ENCODE results near the gene RCOR1. TPM values are rescaled to one million over a fixed set of nuclear protein-coding genes. Genes with fewer than 3 reads are reported as not detected.

The RCOR1 gene
- total RNA-seq, 1 experiment from 2014 or later, result 33.6 TPM

DNA sequence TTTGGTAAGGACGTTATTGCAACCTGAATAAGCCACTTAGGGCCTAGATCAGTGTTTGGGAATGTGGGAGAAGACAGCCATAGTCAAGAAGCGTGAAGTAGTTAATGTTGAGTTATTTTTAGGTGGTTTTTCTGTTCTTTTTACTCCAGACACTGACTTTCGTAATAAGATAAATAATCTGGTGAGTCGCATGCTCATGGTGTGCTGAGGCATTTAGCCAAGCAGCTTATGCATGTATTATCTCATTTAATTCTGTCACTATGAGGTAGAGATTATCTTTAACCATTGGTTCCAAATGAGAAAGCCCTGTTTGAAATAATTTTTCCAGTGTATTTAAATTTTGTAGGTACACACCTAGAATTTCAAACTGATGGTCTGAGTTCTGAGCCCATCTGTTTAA, 67.3 kb downstream of the RCOR1 start:
- no peak for DNase-seq
- intact Hi-C loops (cut with micrococcal nuclease; ENCODE audit: unreplicated experiment), result no loop called here
- Mint-ChIP-seq H3K36me3 (ENCODE audit: insufficient read depth, unreplicated experiment) (peaks cover 6% of the 10 kb centered on the region), H3K9me3 (ENCODE audit: unreplicated experiment) (no peaks in the 10 kb centered on the region), H3K4me1 (ENCODE audit: low read depth, unreplicated experiment) (peaks cover 14% of the 10 kb centered on the region), H3K27me3 (ENCODE audit: insufficient read depth, unreplicated experiment) (no peaks in the 10 kb centered on the region), H3K27ac (ENCODE audit: unreplicated experiment) (no peak overlapping the region), H3K4me3 (ENCODE audit: unreplicated experiment) (no peak overlapping the region)
- Histone ChIP-seq H3K36me3 (ENCODE audit: control insufficient read depth, insufficient read depth, low read length) (no peaks in the 10 kb centered on the region), H3K9me3 (no peaks in the 10 kb centered on the region), H3K4me3 (ENCODE audit: low read depth, low read length) (no peak overlapping the region), H3K27me3 (replicated peaks; ENCODE audit: control insufficient read depth, insufficient read depth, low read length) (no peaks in the 10 kb centered on the region), H3K4me1 (peaks cover 7% of the 10 kb centered on the region; the same call in 1 of the 2 replicates)
- CTCF ChIA-PET, result no interaction called here
- POLR2A ChIA-PET, result no interaction called here
- BruUV-seq (replicated peaks), result no TSS peak
- TF ChIP-seq, protein P1, sequence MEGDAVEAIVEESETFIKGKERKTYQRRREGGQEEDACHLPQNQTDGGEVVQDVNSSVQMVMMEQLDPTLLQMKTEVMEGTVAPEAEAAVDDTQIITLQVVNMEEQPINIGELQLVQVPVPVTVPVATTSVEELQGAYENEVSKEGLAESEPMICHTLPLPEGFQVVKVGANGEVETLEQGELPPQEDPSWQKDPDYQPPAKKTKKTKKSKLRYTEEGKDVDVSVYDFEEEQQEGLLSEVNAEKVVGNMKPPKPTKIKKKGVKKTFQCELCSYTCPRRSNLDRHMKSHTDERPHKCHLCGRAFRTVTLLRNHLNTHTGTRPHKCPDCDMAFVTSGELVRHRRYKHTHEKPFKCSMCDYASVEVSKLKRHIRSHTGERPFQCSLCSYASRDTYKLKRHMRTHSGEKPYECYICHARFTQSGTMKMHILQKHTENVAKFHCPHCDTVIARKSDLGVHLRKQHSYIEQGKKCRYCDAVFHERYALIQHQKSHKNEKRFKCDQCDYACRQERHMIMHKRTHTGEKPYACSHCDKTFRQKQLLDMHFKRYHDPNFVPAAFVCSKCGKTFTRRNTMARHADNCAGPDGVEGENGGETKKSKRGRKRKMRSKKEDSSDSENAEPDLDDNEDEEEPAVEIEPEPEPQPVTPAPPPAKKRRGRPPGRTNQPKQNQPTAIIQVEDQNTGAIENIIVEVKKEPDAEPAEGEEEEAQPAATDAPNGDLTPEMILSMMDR (IDR thresholded peaks at IDR 0.05; ENCODE audit: insufficient read depth in 1 of 2, low read depth in 1 of 2, low read length in 1 of 2, severe bottlenecking in 1 of 2, unreplicated experiment in 1 of 2), result no peak

DNA sequence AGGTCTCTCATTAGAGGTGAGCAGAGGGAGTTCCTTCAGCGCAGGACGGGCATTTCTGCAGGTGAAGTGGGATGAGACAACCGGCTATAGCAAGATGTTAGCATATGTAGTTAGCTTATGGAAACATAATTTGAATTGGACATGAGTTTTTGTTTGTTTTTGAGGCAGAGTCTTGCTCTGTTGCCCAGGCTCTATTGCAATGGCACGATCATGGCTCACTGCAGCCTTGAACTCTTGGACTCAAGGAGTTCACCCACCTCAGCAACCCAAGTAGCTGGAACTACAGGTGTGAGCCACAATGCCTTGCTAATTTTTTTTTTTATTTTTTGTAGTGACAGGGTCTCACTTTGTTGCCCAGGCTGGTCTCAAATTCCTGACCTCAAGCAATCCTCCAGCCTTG, 69.2 kb downstream of the RCOR1 start:
- H3K9me3 Mint-ChIP-seq (ENCODE audit: unreplicated experiment), result no peaks in the 10 kb centered on the region
- Histone ChIP-seq H3K9me3 (no peaks in the 10 kb centered on the region), H3K27me3 (replicated peaks; ENCODE audit: control insufficient read depth, insufficient read depth, low read length) (no peaks in the 10 kb centered on the region), H3K4me3 (ENCODE audit: low read depth, low read length) (no peak overlapping the region), H3K36me3 (ENCODE audit: control insufficient read depth, insufficient read depth, low read length) (no peaks in the 10 kb centered on the region), H3K4me1 (no peaks in the 10 kb centered on the region)
- peaks cover 14% of the 10 kb centered on the region for H3K4me1 Mint-ChIP-seq (ENCODE audit: low read depth, unreplicated experiment)
- intact Hi-C loops (cut with micrococcal nuclease; ENCODE audit: unreplicated experiment), result no loop called here
- ChIA-PET POLR2A (no interaction called here), CTCF (no interaction called here)
- no TSS peak for BruUV-seq (replicated peaks)
- H3K4me3 Mint-ChIP-seq (ENCODE audit: unreplicated experiment), result no peak overlapping the region
- peaks cover 4% of the 10 kb centered on the region for H3K36me3 Mint-ChIP-seq (ENCODE audit: insufficient read depth, unreplicated experiment)
- DNase-seq, result no peak
- TF ChIP-seq, protein P1 (IDR thresholded peaks at IDR 0.05; ENCODE audit: insufficient read depth in 1 of 2, low read depth in 1 of 2, low read length in 1 of 2, severe bottlenecking in 1 of 2, unreplicated experiment in 1 of 2), result no peak
- H3K27me3 Mint-ChIP-seq (ENCODE audit: insufficient read depth, unreplicated experiment), result no peaks in the 10 kb centered on the region
- H3K27ac Mint-ChIP-seq (ENCODE audit: unreplicated experiment), result no peak overlapping the region

DNA sequence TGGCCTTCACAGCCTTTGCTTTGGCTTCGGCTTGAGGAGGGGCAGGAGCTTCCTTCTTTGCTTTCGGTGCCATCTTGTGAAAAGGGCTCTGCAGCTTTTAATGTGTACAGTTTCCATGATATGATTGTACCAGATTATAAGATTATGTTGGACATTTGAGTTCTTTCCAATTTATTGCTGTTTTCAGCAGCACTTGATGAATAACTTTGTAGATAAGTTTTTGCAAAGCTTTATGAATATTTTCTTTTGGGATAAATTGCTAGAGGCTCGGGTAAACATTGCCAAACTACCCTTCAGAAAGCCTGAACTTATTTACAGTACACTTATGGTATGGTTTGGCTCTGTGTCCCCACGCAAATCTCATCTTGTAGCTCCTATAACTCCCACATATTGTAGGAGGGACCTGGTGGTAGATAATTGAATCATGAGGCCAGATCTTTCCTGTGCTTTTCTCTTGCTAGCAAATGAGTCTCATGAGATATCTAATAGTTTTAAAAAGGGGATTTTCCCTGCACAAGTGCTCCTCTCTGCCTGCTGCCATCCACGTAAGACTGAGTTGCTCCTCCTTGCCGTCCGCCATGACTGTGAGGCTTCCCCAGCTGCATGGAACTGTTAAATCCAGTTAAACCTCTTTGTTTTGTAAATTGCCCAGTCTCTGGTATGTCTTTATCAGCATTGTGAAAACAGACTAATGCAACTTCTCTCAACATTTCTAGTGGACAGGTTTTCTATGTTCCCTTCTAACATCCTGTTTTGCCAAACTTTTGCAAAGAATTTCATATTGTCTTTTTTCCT, 70.4 kb downstream of the RCOR1 start:
- CTCF ChIA-PET, result interaction anchor here (1.1 kb wide), 1 partner anchor 140 kb away, joined by 4 read pairs; no protein-coding TSS in a partner anchor
- H3K4me3 Mint-ChIP-seq (ENCODE audit: unreplicated experiment), result no peak overlapping the region
- intact Hi-C loops (cut with micrococcal nuclease; ENCODE audit: unreplicated experiment), result no loop called here
- Histone ChIP-seq H3K36me3 (ENCODE audit: control insufficient read depth, insufficient read depth, low read length) (no peaks in the 10 kb centered on the region), H3K4me1 (no peaks in the 10 kb centered on the region), H3K4me3 (ENCODE audit: low read depth, low read length) (no peak overlapping the region), H3K9me3 (no peaks in the 10 kb centered on the region), H3K27me3 (replicated peaks; ENCODE audit: control insufficient read depth, insufficient read depth, low read length) (no peaks in the 10 kb centered on the region)
- H3K27ac Mint-ChIP-seq (ENCODE audit: unreplicated experiment), result peak overlapping the region; percentile 80
- H3K4me1 Mint-ChIP-seq (ENCODE audit: low read depth, unreplicated experiment), result peaks cover 14% of the 10 kb centered on the region
- DNase-seq, result no peak
- no peaks in the 10 kb centered on the region for H3K9me3 Mint-ChIP-seq (ENCODE audit: unreplicated experiment)
- no peaks in the 10 kb centered on the region for H3K27me3 Mint-ChIP-seq (ENCODE audit: insufficient read depth, unreplicated experiment)
- POLR2A ChIA-PET, result no interaction called here
- peaks cover 4% of the 10 kb centered on the region for H3K36me3 Mint-ChIP-seq (ENCODE audit: insufficient read depth, unreplicated experiment)
- TF ChIP-seq, protein P1 (IDR thresholded peaks at IDR 0.05; ENCODE audit: insufficient read depth in 1 of 2, low read depth in 1 of 2, low read length in 1 of 2, severe bottlenecking in 1 of 2, unreplicated experiment in 1 of 2), result no peak
- BruUV-seq (replicated peaks), result no TSS peak
